Left ventricle myocardium inferior (tissue), 1 donor: ENCODE results near the gene RGS6. TPM values are rescaled to one million over a fixed set of nuclear protein-coding genes. Genes with fewer than 3 reads are reported as not detected.

ENCODE experiments used
- DNase-seq: peaks from one replicate; pipeline ENCODE4 v3.0.0-alpha.2; 2020
- H3K27ac ChIP-seq: fragments of 200-600 bp; replicated peaks from 2 replicates; pipeline ENCODE4 v1.8.0; 2021
- H3K27me3 ChIP-seq: fragments of 200-600 bp; 2 replicates; pipeline ENCODE4 v1.8.0; 2021; ENCODE audit warnings: low read depth
- H3K36me3 ChIP-seq: fragments of 200-600 bp; 2 replicates; pipeline ENCODE4 v1.8.0; 2021
- H3K4me1 ChIP-seq: fragments of 200-600 bp; 2 replicates; pipeline ENCODE4 v1.8.0; 2021
- H3K4me3 ChIP-seq: fragments of 200-600 bp; 2 replicates; pipeline ENCODE4 v1.8.0; 2021; ENCODE audit warnings: mild to moderate bottlenecking, moderate library complexity
- H3K9me3 ChIP-seq: fragments of 200-600 bp; replicated peaks from 2 replicates; pipeline ENCODE4 v1.8.0; 2021
- CTCF ChIP-seq: fragments of 200-600 bp; IDR thresholded peaks from 2 replicates; pipeline ENCODE4 v1.8.0; 2021; ENCODE audit warnings: antibody characterized with exemption, mild to moderate bottlenecking, borderline replicate concordance
- intact Hi-C: fragments of 100-400 bp; cut with micrococcal nuclease; formaldehyde crosslinking; loops from one replicate; pipeline ENCODE4 v1.11.0; 2022
- total RNA-seq: library from RNA; stranded (reverse); fragmentation: NEBNext Ultra II Directional; extraction: Animal tissue kit (Norgen Biotek cat#: 25700); gene quantifications from one replicate; pipeline ENCODE4 v1.2.1, GENCODE V29; 2021
- donor health status: DM: no; HTN: yes; CAD: no; lungs with severe emphysema.

RGS6 gene
- total RNA-seq, 1 donor from 2014 or later, result 23.0 TPM

GRCh38 chr14:72545411-72546311 lies 613.4 kb downstream of the RGS6 start:
- H3K4me1 ChIP-seq, result peaks cover 25% of the 10 kb centered on the region
- intact Hi-C loops, result no loop called here
- no peaks in the 10 kb centered on the region for H3K27me3 ChIP-seq
- TF ChIP-seq CTCF, result no peak
- H3K36me3 ChIP-seq, result no peaks in the 10 kb centered on the region
- no peak for DNase-seq
- H3K4me3 ChIP-seq, result no peak overlapping the region
- H3K9me3 ChIP-seq, result no peaks in the 10 kb centered on the region
- H3K27ac ChIP-seq, result no peak overlapping the region

- TF ChIP-seq CTCF, result no peak
- Histone ChIP-seq H3K36me3 (no peaks in the 10 kb centered on the region), H3K27ac (no peak overlapping the region), H3K27me3 (no peaks in the 10 kb centered on the region), H3K4me3 (no peak overlapping the region), H3K9me3 (no peaks in the 10 kb centered on the region), H3K4me1 (peaks cover 25% of the 10 kb centered on the region)
- intact Hi-C loops, result no loop called here
- DNase-seq, result no peak
Measured at GRCh38 chr14:72546344-72547016, 614.3 kb downstream of the RGS6 start.

- no peak for DNase-seq
- no peak overlapping the region for H3K4me3 ChIP-seq
- H3K4me1 ChIP-seq, result peaks cover 28% of the 10 kb centered on the region
- H3K27ac ChIP-seq, result no peak overlapping the region
- H3K36me3 ChIP-seq, result no peaks in the 10 kb centered on the region
- intact Hi-C loops, result no loop called here
- peaks cover 10% of the 10 kb centered on the region for H3K27me3 ChIP-seq
- TF ChIP-seq CTCF, result no peak
- no peaks in the 10 kb centered on the region for H3K9me3 ChIP-seq
Measured at GRCh38 chr14:72547999-72548398, 615.8 kb downstream of the RGS6 start.

GRCh38 chr14:72549026-72549425 lies 616.8 kb downstream of the RGS6 start:
- DNase-seq, result no peak
- intact Hi-C loops, result no loop called here
- no peak overlapping the region for H3K27ac ChIP-seq

GRCh38 chr14:72549854-72550253 lies 617.6 kb downstream of the RGS6 start:
- no peak for TF ChIP-seq CTCF
- Histone ChIP-seq H3K27me3 (peaks cover 12% of the 10 kb centered on the region), H3K4me3 (no peak overlapping the region), H3K27ac (no peak overlapping the region), H3K4me1 (peaks cover 29% of the 10 kb centered on the region), H3K36me3 (no peaks in the 10 kb centered on the region), H3K9me3 (no peaks in the 10 kb centered on the region)
- intact Hi-C loops, result no loop called here
- DNase-seq, result no peak

More at GRCh38 chr14:72549026-72549425, 616.8 kb downstream of the RGS6 start:
- Histone ChIP-seq H3K4me1 (peaks cover 37% of the 10 kb centered on the region), H3K4me3 (no peak overlapping the region), H3K27me3 (peaks cover 12% of the 10 kb centered on the region), H3K36me3 (no peaks in the 10 kb centered on the region), H3K9me3 (no peaks in the 10 kb centered on the region)
- no peak for TF ChIP-seq CTCF
